ENCODE measurements around the gene ALDH1L2. TPM values are rescaled to one million over a fixed set of nuclear protein-coding genes. Genes with fewer than 3 reads are reported as not detected.

Gene ALDH1L2
- total and polyA plus RNA-seq, 2 experiments from 2014 or later: 6.5 to 16.2 TPM

- H3K27me3 ChIP-seq: no peaks in the 10 kb centered on the region
- no peaks in the 10 kb centered on the region for H3K4me1 ChIP-seq (ENCODE audit: insufficient read depth)
- no peak overlapping the region for H3K4me3 ChIP-seq
- H3K79me2 ChIP-seq: no peaks in the 10 kb centered on the region
- no peaks in the 10 kb centered on the region for H3K36me3 ChIP-seq (replicated peaks; ENCODE audit: insufficient read depth, low read depth)
- no peak for TF ChIP-seq CTCF (IDR thresholded peaks at IDR 0.05; ENCODE audit: poor library complexity)
- TF ChIP-seq EZH2 (IDR thresholded peaks at IDR 0.05; ENCODE audit: borderline replicate concordance): no peak
- no peak for TF ChIP-seq EZH2phosphoT487 (IDR thresholded peaks at IDR 0.05; ENCODE audit: low read depth, severe bottlenecking, unreplicated experiment)
- no peak overlapping the region for H2AFZ ChIP-seq
- H3K27ac ChIP-seq: no peak overlapping the region
- H4K20me1 ChIP-seq (ENCODE audit: insufficient read depth, poor library complexity, severe bottlenecking): no peaks in the 10 kb centered on the region
- H3K9me2 ChIP-seq (replicated peaks; ENCODE audit: insufficient read depth): no peaks in the 10 kb centered on the region
- no peak overlapping the region for H3K4me2 ChIP-seq
- H3K9me3 ChIP-seq (ENCODE audit: low read depth): no peaks in the 10 kb centered on the region
- DNase-seq (ENCODE audit: low spot score): no peak
- WGBS (ENCODE audit: low lambda C conversion rate, missing lambda C conversion rate): 83% methylated on average over 5 of the region's 5 CpGs
Measured at GRCh38 chr12:104973250-104973649, 111.0 kb downstream of the ALDH1L2 start.

DNA sequence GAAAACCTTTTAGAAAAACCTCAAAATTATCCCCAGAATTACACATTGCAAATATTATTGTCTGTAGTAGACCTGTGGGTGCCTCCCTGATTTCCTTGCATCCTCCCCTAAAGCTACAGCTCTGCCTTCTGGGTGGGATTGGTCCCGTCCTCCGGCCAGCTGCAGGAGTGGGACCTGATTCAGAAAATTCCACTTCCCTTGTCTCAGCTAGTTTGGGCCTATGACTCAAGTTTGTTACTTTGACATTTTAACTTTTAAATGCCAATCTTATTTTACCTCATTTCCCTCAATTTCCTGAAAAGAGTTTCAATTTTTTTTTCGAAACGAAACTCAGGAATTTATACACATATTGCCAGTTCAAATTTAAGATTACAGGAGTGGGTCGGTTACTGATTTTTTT, 113.0 kb downstream of the ALDH1L2 start:
- Histone ChIP-seq H2AFZ (no peak overlapping the region), H3K4me3 (no peak overlapping the region), H3K79me2 (no peaks in the 10 kb centered on the region), H3K27me3 (no peaks in the 10 kb centered on the region), H4K20me1 (ENCODE audit: insufficient read depth, poor library complexity, severe bottlenecking) (no peaks in the 10 kb centered on the region), H3K36me3 (replicated peaks; ENCODE audit: insufficient read depth, low read depth) (no peaks in the 10 kb centered on the region), H3K27ac (no peak overlapping the region), H3K9me3 (ENCODE audit: low read depth) (no peaks in the 10 kb centered on the region), H3K4me1 (ENCODE audit: insufficient read depth) (no peaks in the 10 kb centered on the region), H3K9me2 (replicated peaks; ENCODE audit: insufficient read depth) (no peaks in the 10 kb centered on the region), H3K4me2 (no peak overlapping the region)
- no peak for TF ChIP-seq EZH2phosphoT487 (IDR thresholded peaks at IDR 0.05; ENCODE audit: low read depth, severe bottlenecking, unreplicated experiment)
- TF ChIP-seq EZH2 (IDR thresholded peaks at IDR 0.05; ENCODE audit: borderline replicate concordance): no peak
- no peak for TF ChIP-seq CTCF (IDR thresholded peaks at IDR 0.05; ENCODE audit: poor library complexity)
- DNase-seq (ENCODE audit: low spot score): no peak
- whole genome bisulfite sequencing (ENCODE audit: low lambda C conversion rate, missing lambda C conversion rate): 75% methylated on average over 5 of the region's 5 CpGs

Other genes with a start within 250 kb of the ALDH1L2 start
- gene SLC41A2, start 126.2 kb downstream of the ALDH1L2 start, total RNA-seq: 42.8 and 48.2 TPM in 2 replicates
- 8.3 and 8.4 TPM in 2 replicates for gene SLC41A2, start 126.2 kb downstream of the ALDH1L2 start, polyA plus RNA-seq
- 2.4 and 2.8 TPM in 2 replicates for gene NOPCHAP1, start 98.1 kb downstream of the ALDH1L2 start, total RNA-seq
- 14.0 and 16.2 TPM in 2 replicates for gene NOPCHAP1, start 98.1 kb downstream of the ALDH1L2 start, polyA plus RNA-seq
- gene WASHC4, start 23.3 kb upstream of the ALDH1L2 start, total RNA-seq: 92.7 and 102 TPM in 2 replicates
- 31.3 and 38.0 TPM in 2 replicates for gene WASHC4, start 23.3 kb upstream of the ALDH1L2 start, polyA plus RNA-seq
- gene APPL2, start 151.7 kb upstream of the ALDH1L2 start, total RNA-seq: 51.9 and 74.1 TPM in 2 replicates
- gene APPL2, start 151.7 kb upstream of the ALDH1L2 start, polyA plus RNA-seq: 38.2 and 42.2 TPM in 2 replicates
- gene C12orf75, start 246.2 kb upstream of the ALDH1L2 start, total RNA-seq: 80.9 and 92.3 TPM in 2 replicates
- 95.2 and 103 TPM in 2 replicates for gene C12orf75, start 246.2 kb upstream of the ALDH1L2 start, polyA plus RNA-seq